22Rv1 (cell line): ENCODE results near the gene PAGE2.

ENCODE experiments used
- CTCF ChIP-seq: fragments of 450-650 bp; IDR thresholded peaks from 2 replicates; pipeline ENCODE4 v1.5.1; 2017; ENCODE audit warnings: mild to moderate bottlenecking
- ZFX ChIP-seq: fragments of 450-650 bp; IDR thresholded peaks from 2 replicates; pipeline ENCODE4 v1.6.1; 2017; ENCODE audit warnings: antibody characterized with exemption, borderline replicate concordance

GRCh38 chrX:55057675-55058249, 31.1 kb upstream of the PAGE2 start:
- TF ChIP-seq CTCF (peak; percentile 76), ZFX (no peak)
